Measurements from ENCODE around the gene RCAN1.
A peak's percentile ranks its signal among the peaks of the same experiment; 100 is the strongest.

Gene RCAN1

GRCh38 chr21:34511787-34512455, 103.0 kb downstream of the RCAN1 start, which contains the start of gene KCNE1:
Gene KCNE1, minus strand, starts transcription at chr21:34512210. Its CDS starts 62,576 bp downstream, at chr21:34449634.
- TF ChIP-seq POLR2AphosphoS5 (IDR thresholded peaks at IDR 0.05; ENCODE audit: low read depth, low read length) (no peak), REST (IDR thresholded peaks at IDR 0.05; ENCODE audit: insufficient read depth in 1 of 2, low read depth in 2 of 2, low read length in 2 of 2) (no peak), TAF1 (IDR thresholded peaks at IDR 0.05; ENCODE audit: borderline replicate concordance, insufficient read depth, low read length) (no peak), SIN3A (IDR thresholded peaks at IDR 0.05; ENCODE audit: borderline replicate concordance, insufficient read depth, low read length) (no peak), FOXP2 (optimal IDR thresholded peaks at IDR 0.05; ENCODE audit: borderline replicate concordance, extremely low read depth, extremely low read length, insufficient read depth) (no peak)

DNA sequence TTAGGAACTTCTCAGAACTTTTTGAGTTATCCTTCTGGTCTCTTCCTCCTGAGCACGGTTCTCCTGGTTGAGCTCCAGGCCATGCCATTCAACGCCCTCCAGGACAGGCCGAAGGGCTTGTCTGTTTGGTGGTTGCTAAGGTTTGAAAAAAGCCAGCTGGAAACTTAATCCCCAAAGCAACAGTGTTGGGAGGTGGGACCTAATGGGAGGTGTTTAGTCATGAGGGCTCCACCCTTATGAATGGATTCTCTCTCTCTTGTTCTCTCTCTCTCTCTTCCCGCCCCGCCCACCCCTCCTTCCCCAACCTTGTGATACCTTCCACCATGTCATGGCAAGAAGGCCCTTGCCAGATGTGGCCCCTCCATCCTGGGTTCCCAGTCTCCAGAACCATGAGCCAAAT, 103.7 kb downstream of the RCAN1 start:
- TF ChIP-seq FOXP2 (optimal IDR thresholded peaks at IDR 0.05; ENCODE audit: borderline replicate concordance, extremely low read depth, extremely low read length, insufficient read depth) (no peak), SIN3A (IDR thresholded peaks at IDR 0.05; ENCODE audit: borderline replicate concordance, insufficient read depth, low read length) (no peak), POLR2AphosphoS5 (IDR thresholded peaks at IDR 0.05; ENCODE audit: low read depth, low read length) (no peak), REST (IDR thresholded peaks at IDR 0.05; ENCODE audit: insufficient read depth in 1 of 2, low read depth in 2 of 2, low read length in 2 of 2) (no peak), TAF1 (IDR thresholded peaks at IDR 0.05; ENCODE audit: borderline replicate concordance, insufficient read depth, low read length) (no peak)

GRCh38 chr21:34510148-34511142, 104.5 kb downstream of the RCAN1 start:
- no peak for TF ChIP-seq POLR2AphosphoS5 (IDR thresholded peaks at IDR 0.05; ENCODE audit: low read depth, low read length)
- no peak for TF ChIP-seq SIN3A (IDR thresholded peaks at IDR 0.05; ENCODE audit: borderline replicate concordance, insufficient read depth, low read length)
- peak; percentile 74 for TF ChIP-seq FOXP2 (optimal IDR thresholded peaks at IDR 0.05; ENCODE audit: borderline replicate concordance, extremely low read depth, extremely low read length, insufficient read depth)
- TF ChIP-seq TAF1 (IDR thresholded peaks at IDR 0.05; ENCODE audit: borderline replicate concordance, insufficient read depth, low read length), result no peak
- no peak for TF ChIP-seq REST (IDR thresholded peaks at IDR 0.05; ENCODE audit: insufficient read depth in 1 of 2, low read depth in 2 of 2, low read length in 2 of 2)

- no peak for TF ChIP-seq POLR2AphosphoS5 (IDR thresholded peaks at IDR 0.05; ENCODE audit: low read depth, low read length)
- no peak for TF ChIP-seq REST (IDR thresholded peaks at IDR 0.05; ENCODE audit: insufficient read depth in 1 of 2, low read depth in 2 of 2, low read length in 2 of 2)
- no peak for TF ChIP-seq FOXP2 (optimal IDR thresholded peaks at IDR 0.05; ENCODE audit: borderline replicate concordance, extremely low read depth, extremely low read length, insufficient read depth)
- no peak for TF ChIP-seq TAF1 (IDR thresholded peaks at IDR 0.05; ENCODE audit: borderline replicate concordance, insufficient read depth, low read length)
- no peak for TF ChIP-seq SIN3A (IDR thresholded peaks at IDR 0.05; ENCODE audit: borderline replicate concordance, insufficient read depth, low read length)
Measured at GRCh38 chr21:34509151-34509550, 105.8 kb downstream of the RCAN1 start.
